LNCAP (cell line): ENCODE measurements around the gene HDAC4.
A peak's percentile ranks its signal among the peaks of the same experiment; 100 is the strongest.

Source experiments
- TF ChIP-seq, protein P1 (sequence below): fragments of 450-650 bp; IDR thresholded peaks from 2 replicates; pipeline ENCODE4 v1.5.1; 2017; ENCODE audit warnings: mild to moderate bottlenecking

Gene HDAC4

DNA sequence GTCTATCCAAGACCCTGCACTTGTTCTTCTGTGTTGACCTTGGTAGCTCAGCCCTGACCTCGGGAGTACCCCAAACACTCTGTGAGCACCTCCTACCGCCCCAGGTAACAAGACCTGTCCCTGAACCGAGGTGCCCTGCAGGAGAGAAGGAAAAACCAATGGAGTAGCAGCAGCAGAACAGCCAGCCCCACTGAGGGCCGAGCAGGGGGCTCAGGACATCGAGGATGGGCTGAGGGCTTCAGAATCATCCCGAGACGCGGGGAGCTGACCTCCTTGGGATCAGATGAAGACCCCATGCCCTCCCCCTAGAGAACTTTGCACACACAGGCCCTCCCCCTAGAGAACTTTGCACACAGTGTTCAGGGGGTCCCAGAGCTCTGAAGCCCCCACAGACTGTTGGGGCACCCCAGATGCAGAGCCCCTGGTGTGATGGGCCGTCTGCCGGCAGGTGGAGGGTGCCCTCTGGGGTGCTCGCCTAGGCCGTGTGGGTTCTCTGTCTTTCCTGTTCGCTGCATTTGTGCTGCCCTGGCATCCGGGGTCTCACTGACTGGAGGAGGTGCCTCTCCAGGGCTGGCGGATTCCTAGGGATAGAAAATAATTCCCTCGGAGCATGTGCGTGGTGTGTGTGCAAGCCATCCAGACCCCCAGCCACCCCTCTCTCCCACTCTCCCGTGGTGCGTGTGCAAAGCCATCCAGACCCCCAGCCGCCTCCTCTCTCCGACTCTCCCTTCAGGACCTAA, 363.8 kb downstream of the HDAC4 start:
- TF ChIP-seq, protein P1, sequence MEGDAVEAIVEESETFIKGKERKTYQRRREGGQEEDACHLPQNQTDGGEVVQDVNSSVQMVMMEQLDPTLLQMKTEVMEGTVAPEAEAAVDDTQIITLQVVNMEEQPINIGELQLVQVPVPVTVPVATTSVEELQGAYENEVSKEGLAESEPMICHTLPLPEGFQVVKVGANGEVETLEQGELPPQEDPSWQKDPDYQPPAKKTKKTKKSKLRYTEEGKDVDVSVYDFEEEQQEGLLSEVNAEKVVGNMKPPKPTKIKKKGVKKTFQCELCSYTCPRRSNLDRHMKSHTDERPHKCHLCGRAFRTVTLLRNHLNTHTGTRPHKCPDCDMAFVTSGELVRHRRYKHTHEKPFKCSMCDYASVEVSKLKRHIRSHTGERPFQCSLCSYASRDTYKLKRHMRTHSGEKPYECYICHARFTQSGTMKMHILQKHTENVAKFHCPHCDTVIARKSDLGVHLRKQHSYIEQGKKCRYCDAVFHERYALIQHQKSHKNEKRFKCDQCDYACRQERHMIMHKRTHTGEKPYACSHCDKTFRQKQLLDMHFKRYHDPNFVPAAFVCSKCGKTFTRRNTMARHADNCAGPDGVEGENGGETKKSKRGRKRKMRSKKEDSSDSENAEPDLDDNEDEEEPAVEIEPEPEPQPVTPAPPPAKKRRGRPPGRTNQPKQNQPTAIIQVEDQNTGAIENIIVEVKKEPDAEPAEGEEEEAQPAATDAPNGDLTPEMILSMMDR = no peak

DNA sequence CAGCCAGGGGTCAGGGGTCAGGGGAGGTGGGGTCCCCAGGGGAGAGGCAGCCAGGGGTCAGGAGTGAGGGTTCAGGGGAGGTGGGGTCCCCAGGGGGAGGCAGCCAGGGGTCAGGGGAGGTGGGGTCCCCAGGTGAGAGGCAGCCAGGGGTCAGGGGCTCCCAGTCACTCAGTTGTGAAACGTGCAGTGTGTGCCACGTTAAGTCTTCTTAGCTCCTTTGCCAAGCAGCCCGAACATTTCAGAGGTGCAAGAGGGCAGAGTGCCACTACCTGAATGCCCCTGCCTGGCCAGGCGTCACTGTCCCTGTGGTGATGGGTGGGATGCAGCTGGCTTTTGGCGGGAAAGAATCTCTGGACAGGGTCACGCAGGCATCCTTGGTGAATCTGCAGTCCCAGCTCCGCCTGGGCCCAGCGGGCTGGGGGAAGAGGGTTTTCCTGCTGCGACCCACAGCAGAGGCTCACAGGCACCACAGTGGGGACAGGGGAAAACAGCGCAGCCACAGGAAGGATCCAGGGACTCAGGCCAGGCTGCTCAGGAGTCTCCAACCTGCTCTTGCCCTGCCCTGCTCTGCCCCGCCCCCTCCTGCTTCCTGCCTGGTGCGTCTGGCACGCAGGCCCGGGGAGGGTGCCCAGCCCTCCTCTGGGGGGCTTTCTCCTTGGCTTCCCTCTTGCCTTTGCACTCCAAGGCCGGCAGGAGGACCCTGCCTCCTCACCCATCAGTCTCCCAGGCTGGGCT, 364.7 kb downstream of the HDAC4 start:
- TF ChIP-seq, protein P1 = no peak

DNA sequence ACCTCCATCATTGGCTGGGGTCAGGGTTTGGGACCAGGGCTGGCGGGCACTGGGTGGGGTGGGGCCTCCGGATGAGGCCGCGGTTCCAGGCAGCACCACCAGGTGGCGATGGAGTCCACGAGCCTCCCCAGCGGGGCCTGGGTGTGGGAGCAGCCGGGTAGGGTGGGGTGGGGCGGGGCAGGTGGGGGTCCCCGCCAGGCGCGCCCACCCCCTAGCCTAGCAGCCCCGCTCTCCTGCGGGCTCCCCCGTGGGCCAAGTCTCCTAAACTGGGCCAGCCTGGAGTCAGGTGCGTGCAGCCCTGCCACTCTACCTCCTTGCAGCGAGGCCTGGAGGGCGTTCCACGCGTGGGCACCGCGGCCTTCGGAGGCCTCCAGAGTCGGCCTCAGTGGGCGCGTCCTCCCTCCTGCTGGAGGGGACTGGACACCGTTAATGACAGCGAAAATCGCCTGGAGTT, 365.4 kb downstream of the HDAC4 start:
- TF ChIP-seq, protein P1 = peak; percentile 80

DNA sequence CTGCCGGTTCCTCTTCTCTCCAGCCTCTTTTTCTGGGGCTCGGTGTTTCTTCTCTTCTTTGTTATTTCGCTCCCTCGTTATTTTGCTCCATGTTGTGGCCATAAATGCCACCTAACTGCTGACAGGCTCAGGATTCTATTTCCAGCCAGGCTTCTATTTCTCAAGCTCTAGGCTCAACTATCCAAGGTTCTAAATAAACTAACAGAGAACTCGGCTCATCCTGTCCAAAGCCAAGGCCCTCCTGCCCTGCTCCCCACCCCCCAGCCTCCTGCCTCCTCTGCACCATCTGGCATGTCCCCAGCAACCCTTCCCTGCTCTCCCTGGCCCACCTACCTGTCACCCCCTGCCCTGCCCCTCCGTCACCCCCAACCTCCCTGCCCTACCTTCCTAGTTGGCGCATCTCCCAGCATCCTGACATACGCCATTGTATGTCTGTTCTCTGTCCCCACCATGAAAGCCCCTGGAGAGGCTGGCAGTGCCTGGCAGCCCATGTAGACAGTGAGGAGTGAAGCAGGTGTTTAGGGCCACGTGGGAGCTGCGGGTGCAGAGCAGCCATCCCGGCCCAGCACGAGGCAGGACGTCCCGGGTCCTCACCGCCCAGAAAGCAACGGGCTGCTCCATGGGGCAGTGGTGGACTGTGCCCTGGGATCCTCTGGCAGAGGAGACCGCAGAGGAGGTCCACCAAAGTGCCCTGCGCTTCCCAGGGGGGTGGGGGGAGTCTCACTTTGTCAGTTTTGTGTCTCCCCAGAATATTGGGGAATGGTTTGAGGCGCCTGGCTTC, 366.1 kb downstream of the HDAC4 start:
- TF ChIP-seq, protein P1 = no peak

DNA sequence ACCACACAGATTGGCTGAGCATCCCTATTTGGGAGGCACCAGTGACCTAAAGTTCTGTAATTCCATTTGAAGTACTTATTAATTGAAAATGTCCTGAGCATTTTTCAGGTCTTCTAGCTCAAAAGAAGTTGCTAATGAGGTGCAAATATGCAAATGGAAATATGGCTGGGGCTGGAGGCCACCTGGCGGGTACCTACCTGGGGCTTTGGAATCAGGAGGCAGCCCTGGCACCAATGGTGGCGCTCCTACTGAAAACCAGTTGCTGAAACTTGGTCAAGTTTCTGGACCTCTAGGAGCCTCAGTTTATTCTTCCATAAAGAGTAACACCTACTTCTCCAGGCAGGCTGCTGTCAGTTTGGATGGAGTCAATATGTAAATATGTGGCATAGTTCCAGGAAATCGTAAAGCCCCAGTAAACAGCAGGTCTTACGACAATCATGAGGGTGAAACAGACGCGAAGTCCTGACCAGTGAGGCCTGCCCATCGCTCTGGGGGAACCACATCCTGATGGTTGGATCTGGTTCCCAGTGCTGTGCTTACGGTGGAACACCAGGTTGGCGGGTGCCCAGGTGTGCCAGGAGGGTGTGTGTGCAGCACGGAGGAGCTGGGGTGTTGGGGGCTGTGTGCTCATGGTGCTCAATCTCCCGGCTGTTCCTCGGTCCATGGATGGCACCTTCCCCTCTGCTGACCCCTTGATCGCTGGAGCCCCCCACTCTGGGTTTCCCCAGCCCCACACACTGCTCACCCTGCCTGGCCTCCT, 366.8 kb downstream of the HDAC4 start:
- TF ChIP-seq, protein P1 = no peak

DNA sequence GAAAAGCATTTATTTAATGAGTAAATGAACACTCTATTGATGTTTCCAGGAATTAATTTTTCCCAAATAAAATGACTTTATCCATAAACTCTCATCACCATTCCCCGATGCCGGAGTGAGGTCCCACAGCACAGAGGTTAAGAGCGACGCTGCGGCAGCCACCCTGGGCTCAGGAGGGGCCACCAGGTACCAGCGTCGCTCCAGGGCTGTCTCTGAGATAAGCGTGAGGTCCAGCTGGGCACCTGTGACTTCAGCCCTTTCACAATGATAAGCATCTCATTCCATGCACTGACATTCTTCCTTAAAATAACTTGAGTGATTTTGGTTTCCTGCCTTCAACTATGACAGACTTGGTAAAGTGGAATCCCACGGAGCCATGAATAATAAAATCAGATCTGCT, 370.9 kb downstream of the HDAC4 start:
- TF ChIP-seq, protein P1 = no peak

DNA sequence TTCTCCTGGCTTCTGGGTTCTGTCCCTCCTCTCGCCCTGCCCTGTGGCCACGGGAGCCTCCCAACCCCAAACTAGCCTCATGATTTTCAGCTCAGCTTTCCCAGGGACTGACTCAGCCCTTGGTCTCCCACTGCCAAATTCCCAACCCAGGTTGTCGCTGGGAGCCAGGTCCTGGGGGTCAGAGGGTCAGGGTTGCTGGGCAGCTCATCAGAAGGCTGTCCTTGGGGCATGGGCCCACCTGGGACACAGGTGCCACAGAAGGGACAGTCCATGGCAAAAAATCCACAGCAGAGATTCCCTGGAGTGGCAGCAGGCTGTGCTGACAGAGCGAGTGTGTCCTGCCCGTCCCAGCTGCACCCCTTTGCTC, 372.6 kb downstream of the HDAC4 start:
- TF ChIP-seq, protein P1 = no peak
